Mucosa of descending colon (tissue), 3 donors: ENCODE data around the gene NELL1. TPM values are rescaled to one million over a fixed set of nuclear protein-coding genes. Genes with fewer than 3 reads are reported as not detected.

Experiments used
- ATAC-seq: fragments of 200-7000 bp; cut with Tn5 transposase; one replicate; pipeline ENCODE4 v1.9.1; 2020; ENCODE audit warnings: mild to moderate bottlenecking, moderate library complexity
- DNase-seq, 3 donors: peaks; one replicate each; pipeline ENCODE4 v3.0.0-alpha.2; 2020
- H3K36me3 ChIP-seq: fragments of 200-600 bp; one replicate; pipeline ENCODE4 v1.8.0; 2021; ENCODE audit warnings: low read depth, mild to moderate bottlenecking
- H3K4me1 ChIP-seq: fragments of 200-600 bp; one replicate; pipeline ENCODE4 v1.8.0; 2021; ENCODE audit warnings: low read depth, mild to moderate bottlenecking
- H3K4me3 ChIP-seq: fragments of 200-600 bp; one replicate; pipeline ENCODE4 v1.8.0; 2021; ENCODE audit warnings: mild to moderate bottlenecking
- H3K9me3 ChIP-seq: fragments of 200-600 bp; one replicate; pipeline ENCODE4 v1.8.0; 2021; ENCODE audit warnings: mild to moderate bottlenecking
- intact Hi-C, 2 donors: fragments of 100-400 bp; cut with DNase I in 1 of 2; cut with micrococcal nuclease in 1 of 2; formaldehyde crosslinking; loops; one replicate each; pipeline versions ENCODE4 v1.11.0 to v1.11.1; 2022; cut with DNase I, micrococcal nuclease
- total RNA-seq, 3 donors: library from RNA; stranded (reverse); fragmentation: NEBNext Ultra II Directional in 2 of 3; extraction: Animal tissue kit (Norgen Biotek cat#: 25700) in 2 of 3; gene quantifications; one replicate each; pipeline versions ENCODE4 v1.2.1 to v1.2.4, GENCODE V29; 2021 to 2023
- TF ChIP-seq, protein P1 (sequence below): fragments of 200-600 bp; IDR thresholded peaks from one replicate; pipeline ENCODE4 v1.8.0; 2022; ENCODE audit warnings: antibody characterized with exemption, mild to moderate bottlenecking
- donor health status: DM: no; HTN: no; CAD: no; lungs with moderate emphysema.
- donor health status: DM: no; HTN: no; CAD: no.
- donor health status: DM: no; HTN: yes; CAD: no.

Gene NELL1
- total RNA-seq, 3 donors from 2014 or later: 0.20 to 0.73 (median 0.31) TPM

GRCh38 chr11:20652150-20652806, 17.1 kb upstream of the NELL1 start:
- DNase-seq (no peak), ATAC-seq (no peak)
- H3K4me3 ChIP-seq: no peak overlapping the region
- H3K36me3 ChIP-seq: no peaks in the 10 kb centered on the region
- TF ChIP-seq, protein P1, sequence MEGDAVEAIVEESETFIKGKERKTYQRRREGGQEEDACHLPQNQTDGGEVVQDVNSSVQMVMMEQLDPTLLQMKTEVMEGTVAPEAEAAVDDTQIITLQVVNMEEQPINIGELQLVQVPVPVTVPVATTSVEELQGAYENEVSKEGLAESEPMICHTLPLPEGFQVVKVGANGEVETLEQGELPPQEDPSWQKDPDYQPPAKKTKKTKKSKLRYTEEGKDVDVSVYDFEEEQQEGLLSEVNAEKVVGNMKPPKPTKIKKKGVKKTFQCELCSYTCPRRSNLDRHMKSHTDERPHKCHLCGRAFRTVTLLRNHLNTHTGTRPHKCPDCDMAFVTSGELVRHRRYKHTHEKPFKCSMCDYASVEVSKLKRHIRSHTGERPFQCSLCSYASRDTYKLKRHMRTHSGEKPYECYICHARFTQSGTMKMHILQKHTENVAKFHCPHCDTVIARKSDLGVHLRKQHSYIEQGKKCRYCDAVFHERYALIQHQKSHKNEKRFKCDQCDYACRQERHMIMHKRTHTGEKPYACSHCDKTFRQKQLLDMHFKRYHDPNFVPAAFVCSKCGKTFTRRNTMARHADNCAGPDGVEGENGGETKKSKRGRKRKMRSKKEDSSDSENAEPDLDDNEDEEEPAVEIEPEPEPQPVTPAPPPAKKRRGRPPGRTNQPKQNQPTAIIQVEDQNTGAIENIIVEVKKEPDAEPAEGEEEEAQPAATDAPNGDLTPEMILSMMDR: no peak
- intact Hi-C loops: no loop called here
- no peaks in the 10 kb centered on the region for H3K4me1 ChIP-seq
- no peaks in the 10 kb centered on the region for H3K9me3 ChIP-seq

GRCh38 chr11:20654038-20654437, 15.3 kb upstream of the NELL1 start:
- no peaks in the 10 kb centered on the region for H3K36me3 ChIP-seq
- TF ChIP-seq, protein P1: no peak
- ATAC-seq: no peak
- DNase-seq: no peak
- intact Hi-C loops: no loop called here
- H3K9me3 ChIP-seq: no peaks in the 10 kb centered on the region
- H3K4me3 ChIP-seq: no peak overlapping the region
- H3K4me1 ChIP-seq: no peaks in the 10 kb centered on the region

DNA sequence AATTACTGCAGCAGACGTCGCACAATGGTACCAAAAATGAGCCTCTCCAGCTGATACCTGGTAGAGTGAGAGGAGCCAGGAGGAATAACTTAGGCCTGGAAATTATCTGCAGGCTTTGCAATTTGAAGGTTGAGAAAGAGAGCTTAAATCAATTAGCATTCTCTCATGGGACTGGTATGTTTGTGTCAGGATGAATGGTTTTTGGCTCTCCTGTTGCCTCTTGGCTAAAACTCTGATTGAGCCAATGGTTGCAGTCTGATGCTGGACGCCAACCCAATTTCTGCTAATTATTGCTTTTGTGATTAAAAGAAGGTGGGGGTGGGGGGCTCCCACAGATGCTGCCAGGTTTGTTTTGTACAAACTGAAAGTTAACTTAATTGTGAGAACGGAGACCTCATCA, 12.5 kb upstream of the NELL1 start:
- H3K4me1 ChIP-seq: no peaks in the 10 kb centered on the region
- no peak for ATAC-seq
- no peak for DNase-seq
- H3K9me3 ChIP-seq: no peaks in the 10 kb centered on the region
- H3K36me3 ChIP-seq: no peaks in the 10 kb centered on the region
- TF ChIP-seq, protein P1: no peak
- no peak overlapping the region for H3K4me3 ChIP-seq
- intact Hi-C loops: no loop called here

GRCh38 chr11:20658135-20658534, 11.3 kb upstream of the NELL1 start:
- no peak for DNase-seq
- TF ChIP-seq, protein P1: no peak

DNA sequence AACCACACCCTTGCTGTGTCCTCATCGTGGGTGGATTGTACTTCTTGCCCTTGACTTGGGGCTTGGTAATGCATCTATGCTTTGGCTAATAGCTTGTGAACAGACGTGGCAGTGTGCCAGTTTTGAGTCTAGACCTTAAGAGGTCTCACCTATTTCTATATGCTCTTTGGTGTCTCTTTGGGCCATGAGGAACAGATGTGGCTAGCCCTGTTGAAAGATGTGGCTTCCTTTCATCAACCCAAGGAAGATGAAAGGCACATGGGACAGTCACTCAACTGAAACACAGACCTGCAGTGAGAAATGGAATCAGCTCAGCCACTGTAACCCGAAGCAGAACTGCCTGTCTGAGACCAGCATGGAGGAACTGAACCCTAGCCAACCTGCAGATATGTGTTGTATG, 7.9 kb upstream of the NELL1 start:
- intact Hi-C loops: no loop called here
- Histone ChIP-seq H3K9me3 (no peaks in the 10 kb centered on the region), H3K4me1 (no peaks in the 10 kb centered on the region), H3K4me3 (no peak overlapping the region), H3K36me3 (no peaks in the 10 kb centered on the region)
- DNase-seq (no peak), ATAC-seq (no peak)
- TF ChIP-seq, protein P1: no peak

More at GRCh38 chr11:20658135-20658534, 11.3 kb upstream of the NELL1 start:
- no peaks in the 10 kb centered on the region for H3K4me1 ChIP-seq
- H3K9me3 ChIP-seq: no peaks in the 10 kb centered on the region
- no peaks in the 10 kb centered on the region for H3K36me3 ChIP-seq
- intact Hi-C loops: no loop called here
- no peak for ATAC-seq
- H3K4me3 ChIP-seq: no peak overlapping the region

DNA sequence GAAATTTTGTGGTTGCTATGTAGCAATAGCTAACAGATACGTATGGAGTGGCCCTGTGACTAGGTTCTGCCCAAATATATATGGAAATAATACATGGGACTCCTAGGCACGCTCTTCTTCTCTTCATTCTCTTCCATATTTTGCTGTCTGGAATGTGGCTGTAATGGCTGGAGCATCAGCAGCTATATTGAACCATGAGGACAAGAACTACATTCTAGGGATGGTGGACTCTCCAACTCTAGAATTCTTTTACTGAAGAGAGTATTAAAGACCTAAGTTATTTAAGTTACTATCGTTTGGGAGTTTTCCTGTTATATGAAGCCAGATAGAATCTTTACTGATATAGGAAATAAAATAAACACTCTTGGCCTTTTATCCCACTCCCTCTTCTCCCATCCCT, 7.5 kb upstream of the NELL1 start:
- intact Hi-C loops: no loop called here
- DNase-seq (no peak), ATAC-seq (no peak)
- Histone ChIP-seq H3K9me3 (no peaks in the 10 kb centered on the region), H3K4me3 (no peak overlapping the region), H3K4me1 (no peaks in the 10 kb centered on the region), H3K36me3 (no peaks in the 10 kb centered on the region)
- TF ChIP-seq, protein P1: no peak
